ENCODE results near the gene GLB1L2.
"Not testable (repeated sequence)": the region's sequence is repeated elsewhere in the genome, so short reads cannot be mapped to it uniquely, and the experiment has no call there.

GLB1L2 gene

DNA sequence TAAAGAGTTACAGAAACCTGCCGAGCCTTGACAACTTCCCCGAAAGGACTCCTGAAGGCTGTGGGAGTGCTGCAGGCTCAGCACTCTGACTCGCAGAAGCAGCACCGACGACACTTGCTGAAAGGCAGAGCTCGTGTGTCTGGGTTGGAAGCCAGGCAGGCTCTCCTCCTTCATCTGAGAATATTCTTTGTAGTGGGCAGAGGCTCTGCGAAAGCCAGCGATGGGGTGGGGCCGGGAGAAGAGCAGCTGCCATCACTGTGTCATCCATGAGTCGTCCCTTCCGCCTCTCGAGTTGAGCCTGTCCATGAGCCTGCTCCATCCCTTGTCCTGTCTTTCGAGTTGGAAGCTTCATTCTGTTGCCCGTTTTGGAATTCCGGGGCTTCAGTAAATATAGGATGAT lies 11.9 kb downstream of the GLB1L2 start:
- H3K9me3 ChIP-seq (ENCODE audit: insufficient read depth, low read length): no peaks in the 10 kb centered on the region
- no peaks in the 10 kb centered on the region for H3K36me3 ChIP-seq (ENCODE audit: insufficient read depth, insufficient read length, low read length)
- no peak overlapping the region for H3K9ac ChIP-seq (ENCODE audit: insufficient read length, low read depth)
- no peak for TF ChIP-seq YY1 (IDR thresholded peaks at IDR 0.05; ENCODE audit: insufficient read depth, insufficient read length)
- H3K27me3 ChIP-seq (ENCODE audit: insufficient read depth, insufficient read length): no peaks in the 10 kb centered on the region
- DNase-seq (ENCODE audit: low read depth, low spot score): no peak
- no peaks in the 10 kb centered on the region for H3K4me1 ChIP-seq (ENCODE audit: insufficient read depth, insufficient read length)
- no peak overlapping the region for H3K4me3 ChIP-seq (ENCODE audit: insufficient read length, low read depth)

GRCh38 chr11:134344497-134345236 lies 12.9 kb downstream of the GLB1L2 start:
- H3K4me1 ChIP-seq (ENCODE audit: insufficient read depth, insufficient read length); H3K4me3 ChIP-seq (ENCODE audit: insufficient read length, low read depth); DNase-seq (ENCODE audit: low read depth, low spot score); H3K9ac ChIP-seq (ENCODE audit: insufficient read length, low read depth); H3K9me3 ChIP-seq (ENCODE audit: insufficient read depth, low read length); H3K36me3 ChIP-seq (ENCODE audit: insufficient read depth, insufficient read length, low read length); H3K27me3 ChIP-seq (ENCODE audit: insufficient read depth, insufficient read length): not testable (repeated sequence)

DNA sequence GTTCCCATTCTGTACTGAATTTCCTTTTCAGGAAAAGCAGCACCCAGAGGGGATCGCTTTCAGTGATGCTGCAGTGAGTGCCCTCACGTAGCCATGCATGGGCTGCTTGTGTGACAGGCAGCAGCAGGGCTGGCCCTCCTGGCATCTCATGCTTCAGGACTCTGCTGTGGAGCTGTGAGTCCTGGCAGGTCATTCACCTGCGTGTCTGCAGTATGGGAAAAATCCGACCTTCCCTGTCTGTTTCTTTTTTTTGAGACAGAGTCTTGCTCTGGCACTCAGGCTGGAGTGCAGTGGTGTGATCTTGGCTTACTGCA lies 13.4 kb downstream of the GLB1L2 start:
- no peaks in the 10 kb centered on the region for H3K36me3 ChIP-seq (ENCODE audit: insufficient read depth, insufficient read length, low read length)
- H3K9me3 ChIP-seq (ENCODE audit: insufficient read depth, low read length): no peaks in the 10 kb centered on the region
- H3K4me3 ChIP-seq (ENCODE audit: insufficient read length, low read depth): no peak overlapping the region
- H3K27me3 ChIP-seq (ENCODE audit: insufficient read depth, insufficient read length): no peaks in the 10 kb centered on the region
- TF ChIP-seq ZNF274 (IDR thresholded peaks at IDR 0.05; ENCODE audit: low read depth, low read length) (no peak), SUZ12 (IDR thresholded peaks at IDR 0.05; ENCODE audit: extremely low read depth, insufficient read depth, insufficient read length) (no peak), YY1 (IDR thresholded peaks at IDR 0.05; ENCODE audit: insufficient read depth, insufficient read length) (no peak)
- DNase-seq (ENCODE audit: low read depth, low spot score): no peak
- no peak overlapping the region for H3K9ac ChIP-seq (ENCODE audit: insufficient read length, low read depth)
- H3K4me1 ChIP-seq (ENCODE audit: insufficient read depth, insufficient read length): no peaks in the 10 kb centered on the region

DNA sequence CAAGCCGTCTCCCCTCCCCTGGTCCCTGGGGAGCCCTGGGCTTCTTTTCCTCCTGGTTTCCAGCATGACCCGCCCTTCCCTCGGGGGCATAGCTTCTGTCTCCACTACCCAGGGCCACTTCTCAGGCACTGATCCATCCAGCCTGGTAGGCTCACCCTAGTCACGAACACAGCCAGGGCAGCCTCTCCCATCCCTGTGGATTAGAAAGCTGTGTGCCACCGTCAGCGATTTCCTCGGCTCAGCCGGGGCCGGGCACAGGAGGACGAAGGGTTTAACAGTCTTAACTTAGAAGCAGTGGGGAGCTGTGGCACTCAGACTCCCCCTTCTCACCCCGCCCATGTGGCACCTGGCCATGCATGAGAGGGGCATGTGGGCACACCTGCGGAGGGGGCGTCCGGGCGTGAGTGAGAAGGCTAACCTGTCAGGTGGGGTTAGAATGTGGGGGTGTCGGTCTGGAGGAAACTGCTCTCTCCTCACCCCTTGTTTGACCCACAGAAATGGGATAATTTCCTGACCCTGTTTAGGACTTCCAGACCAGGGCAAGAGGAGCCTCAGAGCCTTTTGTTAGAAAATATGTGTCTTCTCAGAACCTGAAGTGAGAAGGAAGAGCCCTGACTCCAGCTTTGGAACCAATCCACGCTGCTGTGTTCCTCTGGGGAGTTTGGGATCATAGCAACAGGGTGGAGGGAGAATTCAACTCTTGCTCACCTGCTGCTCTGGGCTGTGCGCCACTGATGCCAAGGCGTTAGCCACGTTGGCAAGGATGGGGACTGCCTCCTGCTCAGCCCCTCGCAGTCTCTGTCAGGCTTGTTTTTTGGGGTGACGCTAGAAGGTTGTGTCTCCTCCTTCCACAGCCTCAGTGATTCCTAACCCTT lies 14.6 kb downstream of the GLB1L2 start:
- Histone ChIP-seq H3K4me3 (ENCODE audit: insufficient read length, low read depth) (no peak overlapping the region), H3K4me1 (ENCODE audit: insufficient read depth, insufficient read length) (no peaks in the 10 kb centered on the region)
- TF ChIP-seq YY1 (IDR thresholded peaks at IDR 0.05; ENCODE audit: insufficient read depth, insufficient read length) (no peak), SUZ12 (IDR thresholded peaks at IDR 0.05; ENCODE audit: extremely low read depth, insufficient read depth, insufficient read length) (no peak), ZNF274 (IDR thresholded peaks at IDR 0.05; ENCODE audit: low read depth, low read length) (no peak)

DNA sequence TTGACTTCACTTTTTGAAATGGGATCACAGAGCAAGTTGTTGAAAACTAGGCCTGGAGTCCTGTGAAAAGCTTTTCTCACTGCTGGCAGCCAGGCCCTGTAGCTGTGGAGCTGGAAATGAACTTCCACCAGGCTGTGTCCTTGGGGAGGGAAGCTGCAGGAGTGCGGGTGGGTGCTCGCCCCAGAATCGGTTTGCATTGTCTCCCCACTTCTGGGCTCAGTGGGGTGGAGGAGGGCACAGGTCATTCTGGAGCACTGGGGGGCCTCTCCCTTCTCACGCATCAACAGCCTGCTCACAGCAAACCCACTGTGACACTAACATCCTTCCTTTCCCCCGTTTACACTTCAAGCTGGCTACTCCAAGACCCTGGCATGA lies 15.2 kb downstream of the GLB1L2 start:
- no peak overlapping the region for H3K9ac ChIP-seq (ENCODE audit: insufficient read length, low read depth)

More for the DNA sequence above, 14.6 kb downstream of the GLB1L2 start:
- no peak for DNase-seq (ENCODE audit: low read depth, low spot score)
- Histone ChIP-seq H3K9ac (ENCODE audit: insufficient read length, low read depth) (no peak overlapping the region), H3K36me3 (ENCODE audit: insufficient read depth, insufficient read length, low read length) (no peaks in the 10 kb centered on the region), H3K27me3 (ENCODE audit: insufficient read depth, insufficient read length) (no peaks in the 10 kb centered on the region), H3K9me3 (ENCODE audit: insufficient read depth, low read length) (no peaks in the 10 kb centered on the region)

GRCh38 chr11:134347441-134347840 lies 15.7 kb downstream of the GLB1L2 start:
- Histone ChIP-seq H3K27me3 (ENCODE audit: insufficient read depth, insufficient read length) (no peaks in the 10 kb centered on the region), H3K36me3 (ENCODE audit: insufficient read depth, insufficient read length, low read length) (no peaks in the 10 kb centered on the region), H3K4me1 (ENCODE audit: insufficient read depth, insufficient read length) (no peaks in the 10 kb centered on the region), H3K4me3 (ENCODE audit: insufficient read length, low read depth) (no peak overlapping the region), H3K9me3 (ENCODE audit: insufficient read depth, low read length) (no peaks in the 10 kb centered on the region), H3K9ac (ENCODE audit: insufficient read length, low read depth) (no peak overlapping the region)
- no peak for DNase-seq (ENCODE audit: low read depth, low spot score)
- no peak for TF ChIP-seq ZNF274 (IDR thresholded peaks at IDR 0.05; ENCODE audit: low read depth, low read length)
- TF ChIP-seq SUZ12 (IDR thresholded peaks at IDR 0.05; ENCODE audit: extremely low read depth, insufficient read depth, insufficient read length): no peak
- TF ChIP-seq YY1 (IDR thresholded peaks at IDR 0.05; ENCODE audit: insufficient read depth, insufficient read length): no peak

More for the DNA sequence above, 15.2 kb downstream of the GLB1L2 start:
- Histone ChIP-seq H3K4me1 (ENCODE audit: insufficient read depth, insufficient read length) (no peaks in the 10 kb centered on the region), H3K9me3 (ENCODE audit: insufficient read depth, low read length) (no peaks in the 10 kb centered on the region), H3K4me3 (ENCODE audit: insufficient read length, low read depth) (no peak overlapping the region), H3K36me3 (ENCODE audit: insufficient read depth, insufficient read length, low read length) (no peaks in the 10 kb centered on the region), H3K27me3 (ENCODE audit: insufficient read depth, insufficient read length) (no peaks in the 10 kb centered on the region)
- TF ChIP-seq YY1 (IDR thresholded peaks at IDR 0.05; ENCODE audit: insufficient read depth, insufficient read length) (no peak), ZNF274 (IDR thresholded peaks at IDR 0.05; ENCODE audit: low read depth, low read length) (no peak), SUZ12 (IDR thresholded peaks at IDR 0.05; ENCODE audit: extremely low read depth, insufficient read depth, insufficient read length) (no peak)
- DNase-seq (ENCODE audit: low read depth, low spot score): no peak

DNA sequence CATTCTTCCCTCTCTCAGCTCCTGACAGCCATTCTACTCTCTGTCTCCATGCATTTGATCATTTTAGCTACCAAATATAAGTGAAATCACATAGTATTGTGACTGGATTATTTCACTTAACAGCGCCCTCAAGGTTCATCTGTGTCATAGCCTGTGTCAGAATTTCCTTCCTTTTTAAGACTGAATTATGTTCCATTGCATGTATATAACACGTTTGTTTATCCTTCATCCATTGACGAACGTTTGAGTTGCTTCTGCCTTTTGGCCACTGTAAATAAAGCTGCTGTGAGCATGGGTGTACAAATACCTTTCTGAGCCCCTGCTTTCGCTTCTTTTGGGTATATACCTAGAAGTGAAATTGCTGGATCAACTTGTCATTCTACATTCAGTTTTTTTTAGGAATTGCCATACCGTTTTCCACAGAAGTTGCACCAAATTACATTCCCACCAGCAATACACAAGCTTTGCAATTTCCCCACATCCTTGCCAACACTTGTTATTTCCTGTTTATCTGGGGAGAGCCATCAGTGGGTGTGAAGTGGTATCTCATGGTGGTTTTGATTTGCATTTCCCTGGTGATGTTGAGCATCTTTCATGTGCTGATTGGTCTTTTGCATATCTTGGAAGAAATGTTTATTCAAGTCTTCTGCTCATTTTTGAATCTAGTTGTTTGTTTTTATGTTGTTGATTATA lies 17.5 kb downstream of the GLB1L2 start:
- Histone ChIP-seq H3K9me3 (ENCODE audit: insufficient read depth, low read length) (0 out of 2 replicates have a peak, but pooled peaks cover 4% of the 10 kb centered on the region), H3K9ac (ENCODE audit: insufficient read length, low read depth) (no peak overlapping the region), H3K4me1 (ENCODE audit: insufficient read depth, insufficient read length) (no peaks in the 10 kb centered on the region), H3K36me3 (ENCODE audit: insufficient read depth, insufficient read length, low read length) (no peaks in the 10 kb centered on the region), H3K4me3 (ENCODE audit: insufficient read length, low read depth) (no peak overlapping the region), H3K27me3 (ENCODE audit: insufficient read depth, insufficient read length) (no peaks in the 10 kb centered on the region)
- TF ChIP-seq ZNF274 (IDR thresholded peaks at IDR 0.05; ENCODE audit: low read depth, low read length): no peak
- no peak for TF ChIP-seq YY1 (IDR thresholded peaks at IDR 0.05; ENCODE audit: insufficient read depth, insufficient read length)
- TF ChIP-seq SUZ12 (IDR thresholded peaks at IDR 0.05; ENCODE audit: extremely low read depth, insufficient read depth, insufficient read length): no peak
- DNase-seq (ENCODE audit: low read depth, low spot score): no peak
